HG03135 (cell line): ENCODE results near the gene TMEM52.

Experiments used
- ATAC-seq: cut with Tn5 transposase; IDR thresholded peaks from one replicate; pipeline ENCODE4 v1.9.1; 2021; ENCODE audit warnings: mild to moderate bottlenecking, moderate library complexity; ENCODE audit not compliant: unreplicated experiment

TMEM52 gene

GRCh38 chr1:1876335-1876930, 42.6 kb downstream of the TMEM52 start:
- no peak for ATAC-seq

DNA sequence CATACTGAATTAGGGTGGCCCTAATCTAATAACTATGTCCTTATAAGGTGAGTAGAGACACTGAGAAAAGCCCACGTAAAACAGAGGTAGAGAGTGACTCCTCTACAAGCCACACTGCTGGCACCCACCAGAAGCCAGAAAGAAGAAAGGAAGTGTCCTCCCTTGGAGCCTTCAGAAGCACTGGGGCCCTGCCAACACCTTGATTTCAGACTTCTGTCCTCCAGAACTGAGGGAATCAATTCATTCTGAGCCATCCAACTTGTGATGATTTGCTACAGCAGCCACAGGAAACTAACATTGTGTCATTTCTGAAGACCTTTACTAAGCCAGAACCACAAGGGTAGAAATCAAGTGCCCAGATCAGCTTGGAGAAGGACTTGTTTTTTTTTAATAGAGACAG, 43.1 kb downstream of the TMEM52 start:
- no peak for ATAC-seq

GRCh38 chr1:1874901-1875300, 44.2 kb downstream of the TMEM52 start:
- no peak for ATAC-seq

GRCh38 chr1:1873186-1873585, 45.9 kb downstream of the TMEM52 start:
- ATAC-seq = no peak

- no peak for ATAC-seq
Observed at GRCh38 chr1:1872329-1872994, 46.6 kb downstream of the TMEM52 start.

DNA sequence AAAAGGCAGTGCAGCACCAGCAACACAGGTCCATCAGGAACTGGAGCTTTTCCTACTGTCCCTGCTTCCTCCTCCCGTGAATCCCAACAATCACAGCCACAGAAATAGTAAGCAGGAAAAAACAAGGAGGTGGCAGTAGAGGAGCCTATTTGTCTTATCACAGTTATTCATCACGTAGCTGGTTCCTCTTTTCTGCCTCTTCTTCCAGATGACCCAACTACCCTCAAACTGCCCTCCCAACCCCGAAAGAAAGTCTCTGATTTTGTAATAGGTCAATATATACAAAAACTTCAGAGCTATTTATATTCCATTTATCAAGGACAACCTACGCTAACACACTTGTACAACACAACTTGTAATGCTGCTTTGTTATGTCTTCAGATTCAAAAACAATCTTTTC, 49.6 kb downstream of the TMEM52 start:
- no peak for ATAC-seq
